Endothelial cell (in vitro differentiated cells): ENCODE results near the gene TMEM86B. TPM values are rescaled to one million over a fixed set of nuclear protein-coding genes. Genes with fewer than 3 reads are reported as not detected.

ENCODE experiments used
- DNase-seq: peaks from one replicate; pipeline ENCODE4 v3.0.0; 2021; ENCODE audit warnings: low spot score
- H3K27ac Mint-ChIP-seq: one replicate; pipeline ENCODE4 v1.8.0; 2021; ENCODE audit warnings: mixed read lengths, inconsistent platforms; ENCODE audit not compliant: unreplicated experiment
- H3K27me3 Mint-ChIP-seq: one replicate; pipeline ENCODE4 v1.8.0; 2021; ENCODE audit warnings: mild to moderate bottlenecking, moderate library complexity, mixed read lengths, inconsistent platforms; ENCODE audit not compliant: unreplicated experiment
- H3K36me3 Mint-ChIP-seq: one replicate; pipeline ENCODE4 v1.8.0; 2021; ENCODE audit warnings: mild to moderate bottlenecking, low read depth, mixed read lengths, inconsistent platforms; ENCODE audit not compliant: unreplicated experiment
- H3K4me1 Mint-ChIP-seq: one replicate; pipeline ENCODE4 v1.8.0; 2021; ENCODE audit warnings: mild to moderate bottlenecking, mixed read lengths, inconsistent platforms; ENCODE audit not compliant: unreplicated experiment
- H3K4me3 Mint-ChIP-seq: one replicate; pipeline ENCODE4 v1.8.0; 2021; ENCODE audit warnings: mild to moderate bottlenecking, mixed read lengths, inconsistent platforms; ENCODE audit not compliant: unreplicated experiment
- H3K9me3 Mint-ChIP-seq: one replicate; pipeline ENCODE4 v1.8.0; 2021; ENCODE audit warnings: mixed read lengths, inconsistent platforms; ENCODE audit not compliant: unreplicated experiment
- CTCF ChIP-seq: fragments of 200-600 bp; sonication (generic); IDR thresholded peaks from one replicate; pipeline ENCODE4 v1.5.0; 2021; ENCODE audit warnings: antibody characterized with exemption; ENCODE audit not compliant: unreplicated experiment
- total RNA-seq: library from RNA; stranded (reverse); fragmentation: NEBNext Ultra II Directional; extraction: Animal tissue kit (Norgen Biotek cat#: 25700); gene quantifications from one replicate; pipeline ENCODE4 v1.2.1, GENCODE V29; 2021; ENCODE audit not compliant: unreplicated experiment

Gene TMEM86B
- total RNA-seq, 1 donor from 2014 or later: 4.1 TPM

GRCh38 chr19:55266404-55266803 is 37.8 kb upstream of the TMEM86B start:
- peaks cover 2% of the 10 kb centered on the region for H3K4me1 Mint-ChIP-seq
- peaks cover 7% of the 10 kb centered on the region for H3K27me3 Mint-ChIP-seq
- H3K9me3 Mint-ChIP-seq: peaks cover 4% of the 10 kb centered on the region
- peaks cover 24% of the 10 kb centered on the region for H3K36me3 Mint-ChIP-seq
- no peak for TF ChIP-seq CTCF
- DNase-seq: no peak
- H3K4me3 Mint-ChIP-seq: peak overlapping the region; percentile 47
- H3K27ac Mint-ChIP-seq: peak overlapping the region; percentile 53

GRCh38 chr19:55265723-55266386 is 37.3 kb upstream of the TMEM86B start:
- Mint-ChIP-seq H3K27ac (peak overlapping the region; percentile 53), H3K9me3 (peaks cover 4% of the 10 kb centered on the region), H3K36me3 (peaks cover 23% of the 10 kb centered on the region), H3K4me3 (peak overlapping the region; percentile 47), H3K27me3 (peaks cover 7% of the 10 kb centered on the region), H3K4me1 (peaks cover 2% of the 10 kb centered on the region)
- TF ChIP-seq CTCF: no peak
- no peak for DNase-seq

- Mint-ChIP-seq H3K4me1 (peaks cover 4% of the 10 kb centered on the region), H3K4me3 (no peak overlapping the region), H3K27me3 (peaks cover 9% of the 10 kb centered on the region), H3K9me3 (peaks cover 4% of the 10 kb centered on the region), H3K36me3 (peaks cover 18% of the 10 kb centered on the region), H3K27ac (no peak overlapping the region)
- DNase-seq: no peak
- TF ChIP-seq CTCF: no peak
Observed at GRCh38 chr19:55265173-55265572, 36.6 kb upstream of the TMEM86B start.

- Mint-ChIP-seq H3K27ac (no peak overlapping the region), H3K4me1 (peaks cover 6% of the 10 kb centered on the region), H3K9me3 (peaks cover 4% of the 10 kb centered on the region), H3K4me3 (no peak overlapping the region), H3K27me3 (peaks cover 9% of the 10 kb centered on the region), H3K36me3 (peaks cover 18% of the 10 kb centered on the region)
- no peak for DNase-seq
- no peak for TF ChIP-seq CTCF
Observed at GRCh38 chr19:55264531-55264930, 36.0 kb upstream of the TMEM86B start.

GRCh38 chr19:55262359-55262758 is 33.8 kb upstream of the TMEM86B start:
- peaks cover 16% of the 10 kb centered on the region for H3K36me3 Mint-ChIP-seq
- peaks cover 16% of the 10 kb centered on the region for H3K4me1 Mint-ChIP-seq
- no peak overlapping the region for H3K27ac Mint-ChIP-seq
- TF ChIP-seq CTCF: no peak
- peaks cover 4% of the 10 kb centered on the region for H3K9me3 Mint-ChIP-seq
- no peak for DNase-seq
- peak overlapping the region; percentile 47 for H3K4me3 Mint-ChIP-seq
- H3K27me3 Mint-ChIP-seq: peaks cover 17% of the 10 kb centered on the region
